Activated CD8-positive, alpha-beta T cell treated with anti-CD3 and anti-CD28 coated beads for 36 hours (primary cell): Measurements from ENCODE around the gene DLG2. TPM values are rescaled to one million over a fixed set of nuclear protein-coding genes. Genes with fewer than 3 reads are reported as not detected.

Source experiments
- ATAC-seq: fragments of 200-7000 bp; cut with Tn5 transposase; one replicate; pipeline ENCODE4 v1.10.0; 2021; ENCODE audit warnings: mild to moderate bottlenecking, moderate library complexity
- CTCF ChIA-PET: fragments of 350-600 bp; sonication (Branson Sonifier 250); formaldehyde crosslinking; loops from one replicate; lab custom pipeline; 2021; ENCODE audit warnings: antibody characterized with exemption; lab: Charles Lee
- POLR2A ChIA-PET: fragments of 350-600 bp; sonication (Branson Sonifier 250); formaldehyde crosslinking; loops from one replicate; lab custom pipeline; 2021; ENCODE audit warnings: antibody characterized with exemption; lab: Charles Lee
- DNase-seq: peaks from one replicate; pipeline ENCODE4 v3.0.0-alpha.2; 2020
- H3K27ac Mint-ChIP-seq: one replicate; pipeline ENCODE4 v1.8.0; 2021; ENCODE audit warnings: mild to moderate bottlenecking, mixed read lengths
- H3K27me3 Mint-ChIP-seq: one replicate; pipeline ENCODE4 v1.8.0; 2021; ENCODE audit warnings: mixed read lengths
- H3K36me3 Mint-ChIP-seq: one replicate; pipeline ENCODE4 v1.8.0; 2021; ENCODE audit warnings: low read depth, mixed read lengths
- H3K4me1 Mint-ChIP-seq: one replicate; pipeline ENCODE4 v1.8.0; 2021; ENCODE audit warnings: low read depth, mixed read lengths
- H3K4me3 Mint-ChIP-seq: one replicate; pipeline ENCODE4 v1.8.0; 2021; ENCODE audit warnings: mild to moderate bottlenecking, moderate library complexity, mixed read lengths
- H3K9me3 Mint-ChIP-seq: one replicate; pipeline ENCODE4 v1.8.0; 2021; ENCODE audit warnings: mixed read lengths
- intact Hi-C: fragments of 100-400 bp; cut with micrococcal nuclease; formaldehyde crosslinking; loops from one replicate; pipeline ENCODE4 v1.10.0; 2022
- total RNA-seq, 2 experiments: library from RNA; stranded (reverse); gene quantifications; one replicate each; pipeline ENCODE4 v1.2.3, GENCODE V29; 2021
- TF ChIP-seq, protein P1 (sequence below): fragments of 200-600 bp; IDR thresholded peaks from one replicate; pipeline ENCODE4 v1.8.0; 2022; ENCODE audit warnings: antibody characterized with exemption, mild to moderate bottlenecking

DLG2 gene
- total RNA-seq, 2 experiments from 2014 or later = 2.2 to 2.6 TPM

DNA sequence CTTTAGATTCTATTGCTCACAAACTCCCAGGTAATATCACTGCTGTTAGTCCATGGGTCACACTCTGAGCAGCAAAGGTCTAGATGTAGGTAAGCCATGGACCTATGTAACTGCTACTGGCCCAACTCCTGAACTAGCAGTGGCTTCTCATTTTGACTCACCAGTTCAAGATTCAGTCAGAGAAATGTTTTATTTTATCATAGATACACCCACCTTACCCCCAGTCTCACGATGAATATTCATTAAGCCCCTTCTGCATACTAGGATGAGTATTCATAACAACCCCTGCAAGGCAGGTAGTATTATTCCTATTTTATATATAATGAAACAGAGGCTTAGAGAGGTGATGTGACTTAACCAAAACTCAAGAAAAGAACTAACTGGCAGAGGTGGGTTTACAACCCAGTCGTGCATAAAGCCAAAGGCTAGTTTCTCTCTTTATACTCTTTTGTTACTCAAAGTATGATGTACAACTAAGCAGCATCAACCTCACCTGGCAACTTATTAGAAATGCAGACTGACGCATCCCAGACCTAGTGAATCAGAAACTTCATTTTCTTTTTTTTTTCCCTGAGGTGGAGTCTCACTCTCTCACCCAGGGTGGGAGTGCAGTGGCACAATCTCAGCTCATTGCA is 1383.4 kb downstream of the DLG2 start:
- no peaks in the 10 kb centered on the region for H3K36me3 Mint-ChIP-seq
- intact Hi-C loops = no loop called here
- H3K27ac Mint-ChIP-seq = no peak overlapping the region
- TF ChIP-seq, protein P1, sequence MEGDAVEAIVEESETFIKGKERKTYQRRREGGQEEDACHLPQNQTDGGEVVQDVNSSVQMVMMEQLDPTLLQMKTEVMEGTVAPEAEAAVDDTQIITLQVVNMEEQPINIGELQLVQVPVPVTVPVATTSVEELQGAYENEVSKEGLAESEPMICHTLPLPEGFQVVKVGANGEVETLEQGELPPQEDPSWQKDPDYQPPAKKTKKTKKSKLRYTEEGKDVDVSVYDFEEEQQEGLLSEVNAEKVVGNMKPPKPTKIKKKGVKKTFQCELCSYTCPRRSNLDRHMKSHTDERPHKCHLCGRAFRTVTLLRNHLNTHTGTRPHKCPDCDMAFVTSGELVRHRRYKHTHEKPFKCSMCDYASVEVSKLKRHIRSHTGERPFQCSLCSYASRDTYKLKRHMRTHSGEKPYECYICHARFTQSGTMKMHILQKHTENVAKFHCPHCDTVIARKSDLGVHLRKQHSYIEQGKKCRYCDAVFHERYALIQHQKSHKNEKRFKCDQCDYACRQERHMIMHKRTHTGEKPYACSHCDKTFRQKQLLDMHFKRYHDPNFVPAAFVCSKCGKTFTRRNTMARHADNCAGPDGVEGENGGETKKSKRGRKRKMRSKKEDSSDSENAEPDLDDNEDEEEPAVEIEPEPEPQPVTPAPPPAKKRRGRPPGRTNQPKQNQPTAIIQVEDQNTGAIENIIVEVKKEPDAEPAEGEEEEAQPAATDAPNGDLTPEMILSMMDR = no peak
- H3K9me3 Mint-ChIP-seq = peaks cover 4% of the 10 kb centered on the region
- no peak for DNase-seq
- H3K4me3 Mint-ChIP-seq = no peak overlapping the region
- H3K27me3 Mint-ChIP-seq = no peaks in the 10 kb centered on the region
- ChIA-PET CTCF (no interaction called here), POLR2A (no interaction called here)
- no peak for ATAC-seq
- H3K4me1 Mint-ChIP-seq = no peaks in the 10 kb centered on the region

DNA sequence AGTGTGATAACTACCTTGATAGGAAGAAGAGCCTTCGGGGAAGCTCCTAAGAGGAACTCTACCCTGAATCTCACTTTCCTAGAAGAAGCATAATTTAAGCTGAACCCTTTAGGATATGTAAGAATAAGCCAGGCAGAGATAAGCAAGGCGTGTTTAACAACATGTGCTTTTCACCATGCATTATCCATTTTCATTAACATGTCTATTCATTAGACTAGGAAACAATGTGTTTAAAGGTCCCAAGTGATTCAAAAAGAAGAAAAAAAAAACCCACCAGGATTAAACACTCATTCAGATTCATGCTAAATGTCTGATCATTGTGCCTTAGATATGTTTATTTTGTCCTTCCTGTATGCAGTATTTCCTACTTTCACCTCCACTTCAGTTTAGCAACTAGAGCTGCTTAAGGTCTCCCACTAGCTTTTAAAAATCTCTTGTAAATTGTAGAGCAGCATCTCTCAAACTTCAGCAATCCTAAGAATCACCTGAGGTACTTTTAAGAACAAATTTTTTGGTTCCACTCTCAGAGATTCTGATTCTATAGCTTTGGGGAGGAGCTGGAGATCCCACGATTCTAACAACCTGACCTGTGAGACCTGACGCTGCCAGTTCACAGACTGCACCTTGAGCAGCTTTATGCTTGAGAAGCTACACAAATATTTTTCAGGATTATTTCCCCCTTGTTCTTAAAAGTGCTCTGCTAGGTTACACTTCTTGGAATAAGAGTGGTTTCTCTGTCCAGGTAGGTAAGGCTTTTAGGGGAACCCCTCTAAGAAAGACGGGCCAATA is 1385.6 kb downstream of the DLG2 start:
- ATAC-seq = no peak
- DNase-seq = no peak
- no peak overlapping the region for H3K27ac Mint-ChIP-seq
- intact Hi-C loops = no loop called here
- POLR2A ChIA-PET = interaction anchor here (0.6 kb wide), 1 partner anchor 286 kb away, joined by 3 read pairs; no protein-coding TSS in a partner anchor
- no peaks in the 10 kb centered on the region for H3K27me3 Mint-ChIP-seq
- peaks cover 8% of the 10 kb centered on the region for H3K9me3 Mint-ChIP-seq
- no peaks in the 10 kb centered on the region for H3K4me1 Mint-ChIP-seq
- no peak overlapping the region for H3K4me3 Mint-ChIP-seq
- H3K36me3 Mint-ChIP-seq = no peaks in the 10 kb centered on the region
- TF ChIP-seq, protein P1 = no peak
- CTCF ChIA-PET = no interaction called here

DNA sequence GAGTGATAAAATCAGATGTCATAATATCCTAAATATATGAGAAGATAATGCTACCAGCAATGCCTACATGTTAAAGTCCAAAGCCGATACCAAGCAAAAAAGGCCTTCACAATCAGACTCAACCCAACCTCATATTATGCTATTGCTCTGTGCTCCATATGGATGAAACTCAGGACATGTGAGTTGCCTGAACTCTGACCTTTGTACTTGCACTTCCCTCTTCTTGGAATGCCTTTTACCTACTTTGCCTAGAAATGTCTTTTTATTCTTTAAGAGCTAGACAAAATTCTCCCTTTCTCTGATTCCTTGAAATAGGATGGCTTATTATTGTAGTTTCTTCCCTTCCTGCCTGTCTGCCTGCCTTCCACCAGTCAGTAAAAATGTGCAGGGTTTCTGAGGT is 1386.3 kb downstream of the DLG2 start:
- ATAC-seq (no peak), DNase-seq (no peak)
- TF ChIP-seq, protein P1 = no peak
- H3K9me3 Mint-ChIP-seq = peaks cover 8% of the 10 kb centered on the region
- H3K27me3 Mint-ChIP-seq = no peaks in the 10 kb centered on the region
- no peak overlapping the region for H3K4me3 Mint-ChIP-seq
- no peaks in the 10 kb centered on the region for H3K4me1 Mint-ChIP-seq
- POLR2A ChIA-PET = interaction anchor here (0.6 kb wide), 1 partner anchor 286 kb away, joined by 3 read pairs; no protein-coding TSS in a partner anchor
- no peak overlapping the region for H3K27ac Mint-ChIP-seq
- CTCF ChIA-PET = no interaction called here
- H3K36me3 Mint-ChIP-seq = no peaks in the 10 kb centered on the region
- intact Hi-C loops = no loop called here

DNA sequence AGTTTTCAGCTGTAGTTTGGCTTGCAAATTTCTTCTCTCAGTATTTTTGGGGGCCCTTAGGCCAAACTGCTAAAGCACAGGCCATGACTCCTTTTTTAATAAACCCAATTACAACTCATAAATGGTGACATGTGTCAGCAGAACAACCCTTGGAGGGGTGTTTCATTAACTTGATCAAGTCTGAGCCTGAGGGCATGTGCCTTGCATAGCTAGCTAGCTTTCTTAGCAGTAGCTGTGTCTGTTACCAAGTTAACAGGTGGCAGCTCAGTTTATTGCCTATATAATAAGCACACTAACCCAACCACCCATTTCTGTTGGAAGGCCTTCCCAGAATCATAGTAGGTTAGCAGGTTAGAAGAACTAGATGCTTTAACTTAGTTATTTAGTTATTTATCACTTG is 1390.7 kb downstream of the DLG2 start:
- intact Hi-C loops = no loop called here
- ChIA-PET CTCF (no interaction called here), POLR2A (no interaction called here)
- H3K36me3 Mint-ChIP-seq = no peaks in the 10 kb centered on the region
- H3K4me3 Mint-ChIP-seq = no peak overlapping the region
- DNase-seq (no peak), ATAC-seq (no peak)
- peaks cover 18% of the 10 kb centered on the region for H3K9me3 Mint-ChIP-seq
- H3K4me1 Mint-ChIP-seq = no peaks in the 10 kb centered on the region
- no peak overlapping the region for H3K27ac Mint-ChIP-seq
- TF ChIP-seq, protein P1 = no peak
- H3K27me3 Mint-ChIP-seq = no peaks in the 10 kb centered on the region
